NCI-H226 (cell line): ENCODE results near the gene RP9.

Experiments used
- DNase-seq: peaks from one replicate; pipeline ENCODE4 v3.0.0-alpha.2; 2015

Gene RP9

DNA sequence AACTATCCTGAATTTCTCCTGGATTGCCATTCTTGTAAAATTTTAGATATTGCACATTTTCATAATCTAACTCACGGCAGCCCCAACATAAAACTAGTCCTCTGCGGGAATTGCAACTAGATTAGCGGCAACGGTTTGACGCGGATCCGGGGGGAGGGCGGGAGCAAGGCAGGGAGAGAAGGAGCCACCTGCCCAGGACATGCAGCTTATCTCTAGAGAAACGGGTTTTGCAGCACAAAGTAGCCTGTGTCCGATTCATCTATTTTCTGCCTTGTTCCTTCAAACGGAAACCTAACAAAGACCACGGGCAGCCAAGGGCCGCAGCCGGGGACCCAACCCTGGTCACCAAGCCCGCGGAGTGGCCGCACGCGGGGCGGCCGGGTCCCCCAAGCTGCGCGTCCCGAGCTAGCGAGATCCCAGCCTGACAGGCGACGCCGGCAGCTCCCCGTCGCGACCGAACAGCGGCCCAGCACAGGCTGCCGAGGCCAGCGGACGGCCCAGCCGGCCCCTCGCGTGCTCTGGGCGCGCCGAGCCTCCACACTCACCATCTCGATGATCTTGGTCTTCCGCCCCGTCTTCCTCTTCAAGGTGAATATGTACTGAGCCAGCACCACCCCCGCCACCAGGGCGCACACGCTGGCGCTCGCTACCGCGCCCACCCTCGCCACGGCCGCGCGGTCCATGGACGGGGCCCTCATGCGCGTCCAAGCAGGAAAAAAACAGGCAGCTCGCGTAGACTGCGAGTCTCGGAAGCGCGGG lies 47.0 kb downstream of the RP9 start, which contains the start of gene NT5C3A:
Gene NT5C3A, minus strand, starts transcription at position 754 of the 759 bp plus-strand sequence. Its CDS starts 71 bp downstream, at position 683.
- peak; percentile 38 for DNase-seq

DNA sequence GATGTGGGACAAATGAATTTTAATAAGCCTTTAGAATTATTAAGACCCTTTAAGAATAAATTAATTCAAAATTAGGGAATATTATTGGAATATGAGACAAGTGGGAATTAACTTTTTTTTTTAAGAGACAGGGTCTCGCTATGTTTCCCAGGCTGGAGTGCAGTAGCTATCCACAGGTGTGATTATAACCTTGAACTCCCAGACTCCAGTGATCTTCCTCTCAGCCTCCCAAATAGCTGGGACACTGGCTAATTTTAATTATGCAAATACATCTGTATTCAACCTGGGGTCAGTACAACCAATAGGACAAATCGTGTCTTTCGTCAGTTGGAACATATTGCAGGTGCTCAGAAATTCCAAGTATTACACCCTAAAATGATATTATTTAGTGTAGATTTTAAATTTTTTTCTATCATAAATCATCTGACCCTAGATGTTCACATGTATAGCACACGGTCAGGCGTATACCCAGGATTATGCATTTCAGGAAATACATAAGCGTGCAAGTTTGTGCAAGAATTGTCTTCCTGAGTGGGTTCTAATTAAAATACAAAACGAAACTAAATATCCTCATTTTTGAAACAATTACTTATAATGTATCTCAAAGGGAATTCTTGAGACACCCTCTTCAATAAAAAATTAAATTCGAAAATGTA lies 47.8 kb downstream of the RP9 start:
- no peak for DNase-seq

GRCh38 chr7:33059635-33060034 lies 49.6 kb downstream of the RP9 start:
- no peak for DNase-seq

DNA sequence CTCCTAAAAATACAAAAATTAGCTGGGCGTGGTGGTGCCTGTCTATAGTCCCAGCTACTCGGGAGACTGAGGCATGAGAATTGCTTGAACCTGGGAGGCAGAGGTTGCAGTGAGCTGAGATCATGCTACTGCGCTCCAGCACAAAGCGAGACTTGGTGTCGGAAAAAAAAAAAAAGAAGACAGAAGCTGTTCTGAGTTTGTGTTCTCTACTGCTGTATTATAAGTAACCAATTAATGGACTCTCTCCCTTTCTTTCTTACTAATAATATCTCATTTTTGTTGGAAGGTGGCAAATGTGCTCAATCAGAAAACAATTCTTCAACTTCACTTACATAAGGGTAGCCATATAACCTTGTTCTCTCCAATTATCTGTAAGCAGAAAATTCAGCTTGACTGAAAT lies 54.0 kb downstream of the RP9 start:
- no peak for DNase-seq

DNA sequence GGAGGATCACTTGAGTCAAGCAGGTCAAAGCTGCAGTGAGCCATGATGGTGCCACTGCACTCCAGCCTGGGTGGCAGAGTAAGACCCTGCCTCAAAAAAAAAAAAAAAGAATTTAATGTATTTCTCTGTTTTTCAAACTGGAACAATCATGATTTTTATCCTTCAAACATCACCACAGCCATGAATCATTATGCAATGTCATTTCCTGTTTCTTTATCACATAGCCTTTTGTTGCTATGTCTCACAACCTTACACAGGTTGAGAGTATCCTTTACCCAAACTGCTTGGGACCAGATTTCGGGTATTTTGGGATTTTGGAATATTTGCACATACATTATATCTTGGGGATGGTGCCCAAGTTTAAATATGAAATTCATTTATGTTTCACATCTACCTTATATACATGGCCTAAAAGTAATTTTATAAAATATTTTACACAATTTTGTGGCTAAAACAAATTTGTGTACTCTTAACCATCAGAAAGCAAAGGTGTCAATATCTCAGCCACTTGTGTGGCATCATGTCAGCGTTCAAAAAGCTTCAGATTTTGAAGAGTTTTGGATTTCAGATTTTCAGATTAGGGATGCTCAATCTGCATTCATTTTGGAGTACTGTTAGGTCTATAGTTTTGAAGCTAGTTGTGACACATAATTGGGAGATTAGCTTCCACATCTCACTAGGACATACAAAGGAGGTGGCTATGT lies 54.8 kb downstream of the RP9 start:
- peak; percentile 51 for DNase-seq

DNA sequence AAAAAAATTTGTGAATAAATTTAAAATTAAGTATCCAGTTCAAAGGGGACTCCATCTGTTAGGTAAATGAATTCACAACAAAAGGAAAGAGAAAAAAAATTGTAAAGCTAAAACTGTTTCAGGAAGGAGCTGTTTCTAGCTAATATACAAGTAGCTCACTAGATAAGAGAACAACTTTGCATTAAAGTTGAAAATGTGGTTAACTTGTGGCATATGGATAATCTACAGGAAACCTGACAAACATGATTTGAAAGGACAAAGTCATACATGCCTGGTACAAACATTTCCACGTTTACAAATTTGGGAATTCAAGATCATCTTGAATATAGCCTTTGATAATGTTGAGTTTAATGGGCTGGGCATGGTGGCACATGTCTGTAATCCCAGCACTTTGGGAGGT lies 55.5 kb downstream of the RP9 start:
- no peak for DNase-seq

GRCh38 chr7:33050535-33051318 lies 58.5 kb downstream of the RP9 start:
- DNase-seq, result peak; percentile 29

- no peak for DNase-seq
These were observed 60.5 kb downstream of the RP9 start for GRCh38 chr7:33048704-33049103.

DNA sequence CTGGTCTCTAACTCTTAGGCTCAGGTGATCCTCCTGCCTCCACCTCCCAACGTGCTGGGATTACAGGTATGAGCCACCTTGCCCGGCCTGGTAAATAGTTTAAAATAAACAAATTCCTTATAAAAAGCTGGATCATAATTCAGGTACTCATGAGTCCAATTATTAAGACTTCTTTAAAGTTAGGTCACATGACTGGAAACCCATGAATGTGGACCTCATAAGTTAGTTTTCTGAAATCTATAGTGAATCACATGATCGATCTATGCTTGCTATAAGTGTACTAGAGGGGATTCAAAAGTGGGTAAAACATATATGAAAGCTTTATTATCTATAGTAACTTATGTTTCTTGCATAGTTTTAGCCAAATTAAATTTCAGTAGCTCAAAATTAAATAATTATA lies 60.9 kb downstream of the RP9 start:
- no peak for DNase-seq

DNA sequence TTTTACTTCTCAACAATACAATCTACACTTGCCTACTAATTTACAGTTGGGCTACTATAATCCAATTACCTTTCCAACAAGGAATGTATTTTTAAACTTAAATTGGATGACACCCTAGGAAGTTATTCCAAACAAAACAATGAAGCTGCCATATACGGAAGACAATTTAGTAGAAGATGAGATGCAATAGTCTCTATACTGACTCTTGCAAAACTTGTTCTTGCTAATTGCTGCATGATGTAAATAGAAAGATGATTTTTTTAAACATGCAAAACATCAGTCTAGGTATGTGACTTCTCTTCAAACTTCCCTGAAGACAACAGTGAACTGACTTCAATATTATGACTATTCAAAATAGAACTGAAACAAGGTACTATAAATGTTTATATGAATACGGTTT lies 64.2 kb downstream of the RP9 start:
- no peak for DNase-seq
